Endothelial cell of umbilical vein (primary cell): ENCODE measurements around the gene PRDM2. TPM values are rescaled to one million over a fixed set of nuclear protein-coding genes. Genes with fewer than 3 reads are reported as not detected.
A peak's percentile ranks its signal among the peaks of the same experiment; 100 is the strongest.

Experiments
- BruUV-seq: library from RNA; stranded (reverse); fragments of 400-500 nt; replicated peaks from 2 replicates; lab custom pipeline; 2021; lab: Mats Ljungman, UMichigan
- CTCF ChIA-PET: fragments of 300-600, 350-600 bp; sonication (Branson Sonifier 250); formaldehyde crosslinking; loops from one replicate; lab custom pipeline; 2021; ENCODE audit warnings: antibody characterized with exemption, inconsistent platforms; lab: Charles Lee
- POLR2A ChIA-PET: fragments of 300-600, 350-600 bp; sonication (Branson Sonifier 250); formaldehyde crosslinking; loops from one replicate; lab custom pipeline; 2021; ENCODE audit warnings: antibody characterized with exemption, inconsistent platforms; lab: Charles Lee
- DNase-seq: peaks from one replicate; pipeline ENCODE4 v3.0.0-alpha.2; 2011; ENCODE audit warnings: low read depth, low spot score
- FAIRE-seq: peaks from 2 replicates; lab custom pipeline; 2011; peaks lifted over from hg19 to GRCh38; lab: Jason Lieb, UNC
- H2AFZ ChIP-seq: 2 replicates; pipeline ENCODE4 v1.6.0; 2012; ENCODE audit warnings: low read depth, low read length, control low read depth, inconsistent platforms
- H3K27ac ChIP-seq: 2 replicates; pipeline ENCODE4 v1.5.1; 2011; ENCODE audit warnings: low read depth, mild to moderate bottlenecking, control low read depth, low read length, moderate library complexity; ENCODE audit not compliant: insufficient read depth
- H3K27me3 ChIP-seq, 2 experiments: 2 replicates each; pipeline versions ENCODE4 v1.6.0 to v1.6.1; 2011; ENCODE audit warnings: low read length in 2 of 2, mixed read lengths in 1 of 2; ENCODE audit not compliant: control insufficient read depth in 2 of 2, insufficient read depth in 2 of 2
- H3K36me3 ChIP-seq, 2 experiments: 2 replicates in 1 of 2; 3 replicates in 1 of 2; pipeline ENCODE4 v1.5.1; 2011; ENCODE audit warnings: low read length in 2 of 2, mild to moderate bottlenecking in 1 of 2, moderate library complexity in 1 of 2; ENCODE audit not compliant: control insufficient read depth in 2 of 2, insufficient read depth in 2 of 2; ENCODE audit errors: extremely low read depth in 1 of 2
- H3K4me1 ChIP-seq: 3 replicates; pipeline ENCODE4 v1.5.1; 2011; ENCODE audit warnings: mild to moderate bottlenecking, low read length; ENCODE audit not compliant: control insufficient read depth, insufficient read depth; ENCODE audit errors: extremely low read depth
- H3K4me2 ChIP-seq: 2 replicates; pipeline ENCODE4 v1.6.1; 2011; ENCODE audit warnings: low read length, control low read depth, mixed read lengths; ENCODE audit not compliant: insufficient read depth
- H3K4me3 ChIP-seq, 3 experiments: fragments of 200-600 bp in 1 of 3; sonication (generic), shearing (Covaris generic) in 1 of 3; replicated peaks in 1 of 3; 2 replicates each; pipeline ENCODE4 v1.5.1; 2011 to 2016; ENCODE audit warnings: control low read depth in 3 of 3, low read length in 3 of 3, mild to moderate bottlenecking in 2 of 3, inconsistent platforms in 1 of 3, low read depth in 1 of 3, moderate library complexity in 1 of 3; ENCODE audit not compliant: insufficient read depth in 1 of 3
- H3K79me2 ChIP-seq: 2 replicates; pipeline ENCODE4 v1.6.0; 2012; ENCODE audit warnings: low read length, inconsistent platforms; ENCODE audit not compliant: control insufficient read depth, insufficient read depth
- H3K9ac ChIP-seq: replicated peaks from 2 replicates; pipeline ENCODE3; 2011; ENCODE audit warnings: low read length, control low read depth; ENCODE audit not compliant: insufficient read depth; ENCODE audit errors: extremely low read depth
- H3K9me1 ChIP-seq: replicated peaks from 3 replicates; pipeline ENCODE4 v1.6.0; 2011; ENCODE audit warnings: mild to moderate bottlenecking, low read length; ENCODE audit not compliant: control insufficient read depth, insufficient read depth; ENCODE audit errors: extremely low read depth
- H3K9me3 ChIP-seq: replicated peaks from 2 replicates; pipeline ENCODE4 v1.5.1; 2012; ENCODE audit warnings: low read length, inconsistent platforms; ENCODE audit not compliant: control insufficient read depth, insufficient read depth
- H4K20me1 ChIP-seq: replicated peaks from 2 replicates; pipeline ENCODE3; 2011; ENCODE audit warnings: mild to moderate bottlenecking, low read length; ENCODE audit not compliant: control insufficient read depth, insufficient read depth; ENCODE audit errors: extremely low read depth
- CTCF ChIP-seq, 2 donors: IDR thresholded peaks; 1 replicate in 1 of 2; 2 replicates in 1 of 2; pipeline ENCODE4 v1.5.1; 2011; ENCODE audit warnings: low read length in 2 of 2, mild to moderate bottlenecking in 2 of 2, moderate library complexity in 2 of 2, control low read depth in 1 of 2, inconsistent platforms in 1 of 2, low read depth in 1 of 2; ENCODE audit not compliant: insufficient read depth in 1 of 2; ENCODE audit errors: extremely low read depth in 1 of 2
- EZH2 ChIP-seq: IDR thresholded peaks from 2 replicates; pipeline ENCODE4 v1.6.1; 2012; ENCODE audit warnings: borderline replicate concordance, low read depth, mild to moderate bottlenecking, moderate library complexity, low read length, inconsistent platforms; ENCODE audit not compliant: severe bottlenecking
- FOS ChIP-seq: IDR thresholded peaks from 2 replicates; pipeline ENCODE4 v1.6.1; 2011; ENCODE audit warnings: mild to moderate bottlenecking, low read length, moderate library complexity, borderline replicate concordance; ENCODE audit not compliant: insufficient read depth
- GATA2 ChIP-seq: IDR thresholded peaks from 2 replicates; pipeline ENCODE4 v1.7.0; 2011; ENCODE audit warnings: low read depth, mild to moderate bottlenecking, moderate library complexity, mixed read lengths, low read length; ENCODE audit not compliant: insufficient read length, insufficient read depth
- JUN ChIP-seq: IDR thresholded peaks from 2 replicates; pipeline ENCODE4 v1.6.1; 2011; ENCODE audit warnings: borderline replicate concordance, low read depth; ENCODE audit not compliant: insufficient read length, insufficient read depth
- MAX ChIP-seq: IDR thresholded peaks from 2 replicates; pipeline ENCODE4 v1.6.1; 2011; ENCODE audit not compliant: insufficient read depth, insufficient read length
- MYC ChIP-seq: IDR thresholded peaks from one replicate; pipeline ENCODE4 v1.6.1; 2011; ENCODE audit warnings: mild to moderate bottlenecking, low read depth, low read length
- POLR2A ChIP-seq: IDR thresholded peaks from 2 replicates; pipeline ENCODE4 v1.6.1; 2012; ENCODE audit warnings: low read depth, mild to moderate bottlenecking, control low read depth, low read length
- POLR2AphosphoS5 ChIP-seq: IDR thresholded peaks from 2 replicates; pipeline ENCODE4 v1.6.1; 2012; ENCODE audit warnings: low read depth, mild to moderate bottlenecking, control low read depth, low read length, moderate library complexity; ENCODE audit not compliant: insufficient read depth
- dilution Hi-C: fragments of 300-500 bp; cut with MboI; formaldehyde crosslinking; loops from one replicate; pipeline ENCODE4 v1.15.0; 2019; ENCODE audit warnings: low sequenced_read_pairs; ENCODE audit not compliant: extremely low pct_ligation_motif_present
- intact Hi-C: fragments of 100-400 bp; cut with micrococcal nuclease; formaldehyde crosslinking; loops from one replicate; pipeline ENCODE4 v1.10.0; 2022
- polyA plus RNA-seq, 4 experiments: library from polyadenylated mRNA; depleted of rRNA in 3 of 4; stranded (reverse) in 3 of 4; unstranded in 1 of 4; fragments of >200 nt; gene quantifications; 2 replicates each; pipeline versions ENCODE4 v1.2.1 to v1.2.3, GENCODE V29; 2011 to 2012; ENCODE audit warnings: missing spikeins in 1 of 4
- total RNA-seq: library from RNA; stranded (reverse); gene quantifications from 2 replicates; pipeline ENCODE4 v1.2.3, GENCODE V29; 2021

The PRDM2 gene
- total and polyA plus RNA-seq, 2 donors (not counting 3 experiments of a cell fraction or from before 2014, with no cell fraction given), result 11.3 to 35.7 TPM

GRCh38 chr1:13807209-13807608 is 107.2 kb downstream of the PRDM2 start:
- dilution Hi-C loops (no loop called here), intact Hi-C loops (loop anchor here (2.0 kb wide), 1 partner anchor 58 kb away; no protein-coding TSS in a partner anchor)
- H3K9ac ChIP-seq, result no peak overlapping the region
- FAIRE-seq (no peak), DNase-seq (no peak)
- TF ChIP-seq MAX (no peak), FOS (no peak), CTCF (IDR thresholded peaks at IDR 0.05; ENCODE audit: extremely low read depth in 1 of 2, insufficient read depth in 1 of 2, low read depth in 1 of 2, low read length in 2 of 2) (peak; percentile 9 to 30)
- ChIA-PET POLR2A (no interaction called here), CTCF (interaction anchor here (1.0 to 1.4 kb wide), 2 partner anchors 10 to 142 kb away, joined by 3 read pairs; no protein-coding TSS in a partner anchor)
- H2AFZ ChIP-seq, result no peak overlapping the region
- no peak overlapping the region for H3K27ac ChIP-seq
- no peaks in the 10 kb centered on the region for H3K4me1 ChIP-seq
- no peaks in the 10 kb centered on the region for H3K9me1 ChIP-seq
- BruUV-seq, result no TSS peak
- H4K20me1 ChIP-seq, result no peaks in the 10 kb centered on the region
- H3K4me3 ChIP-seq, result no peak overlapping the region
- H3K4me2 ChIP-seq, result no peak overlapping the region
- H3K9me3 ChIP-seq, result no peaks in the 10 kb centered on the region
- H3K36me3 ChIP-seq, result no peaks in the 10 kb centered on the region
- no peaks in the 10 kb centered on the region for H3K27me3 ChIP-seq
- no peaks in the 10 kb centered on the region for H3K79me2 ChIP-seq

GRCh38 chr1:13808729-13809131 is 108.7 kb downstream of the PRDM2 start:
- TF ChIP-seq MAX, result no peak
- TF ChIP-seq JUN, result no peak
- TF ChIP-seq POLR2A, result no peak
- no peak for TF ChIP-seq FOS
- TF ChIP-seq GATA2, result no peak
- no peak for TF ChIP-seq POLR2AphosphoS5
- TF ChIP-seq MYC, result no peak
- TF ChIP-seq CTCF (IDR thresholded peaks at IDR 0.05; ENCODE audit: extremely low read depth in 1 of 2, insufficient read depth in 1 of 2, low read depth in 1 of 2, low read length in 2 of 2), result no peak
- no peak for TF ChIP-seq EZH2
- H3K9me3 ChIP-seq, result no peaks in the 10 kb centered on the region
- CTCF ChIA-PET, result no interaction called here
- no peak overlapping the region for H3K4me3 ChIP-seq
- DNase-seq (no peak), FAIRE-seq (no peak)
- no peak overlapping the region for H2AFZ ChIP-seq
- BruUV-seq, result no TSS peak
- no peaks in the 10 kb centered on the region for H3K4me1 ChIP-seq
- H3K36me3 ChIP-seq, result no peaks in the 10 kb centered on the region
- H4K20me1 ChIP-seq, result no peaks in the 10 kb centered on the region
- dilution Hi-C loops (no loop called here), intact Hi-C loops (no loop called here)
- no peak overlapping the region for H3K4me2 ChIP-seq
- no peaks in the 10 kb centered on the region for H3K9me1 ChIP-seq
- no peaks in the 10 kb centered on the region for H3K79me2 ChIP-seq
- POLR2A ChIA-PET, result no interaction called here
- no peaks in the 10 kb centered on the region for H3K27me3 ChIP-seq
- H3K9ac ChIP-seq, result no peak overlapping the region
- no peak overlapping the region for H3K27ac ChIP-seq
